Astrocyte (in vitro differentiated cells and primary cell): ENCODE measurements around the gene DPY19L3. TPM values are rescaled to one million over a fixed set of nuclear protein-coding genes. Genes with fewer than 3 reads are reported as not detected.

ENCODE experiments used
- DNase-seq: peaks from one replicate; pipeline ENCODE4 v3.0.0-alpha.2; 2010; ENCODE audit warnings: low read depth
- FAIRE-seq: peaks from 2 replicates; lab custom pipeline; 2011; peaks lifted over from hg19 to GRCh38; lab: Jason Lieb, UNC
- H2AFZ ChIP-seq: 2 replicates; pipeline ENCODE4 v1.6.0; 2012; ENCODE audit warnings: low read depth, low read length, inconsistent platforms
- H3K27ac ChIP-seq: 2 replicates; pipeline ENCODE4 v1.5.1; 2011; ENCODE audit warnings: low read depth, low read length, inconsistent platforms
- H3K27me3 ChIP-seq: 2 replicates; pipeline ENCODE4 v1.6.0; 2011; ENCODE audit warnings: low read length, inconsistent platforms; ENCODE audit not compliant: insufficient read depth
- H3K36me3 ChIP-seq: 2 replicates; pipeline ENCODE4 v1.5.1; 2011; ENCODE audit warnings: low read length, inconsistent platforms; ENCODE audit not compliant: insufficient read depth
- H3K4me1 ChIP-seq: 2 replicates; pipeline ENCODE4 v1.5.1; 2011; ENCODE audit warnings: low read length, inconsistent platforms; ENCODE audit not compliant: insufficient read depth
- H3K4me2 ChIP-seq: 2 replicates; pipeline ENCODE4 v1.6.0; 2012; ENCODE audit warnings: low read length, inconsistent platforms
- H3K4me3 ChIP-seq: 2 replicates; pipeline ENCODE4 v1.5.1; 2011; ENCODE audit warnings: low read depth, mild to moderate bottlenecking, low read length, inconsistent platforms; ENCODE audit not compliant: insufficient read depth
- H3K79me2 ChIP-seq: 2 replicates; pipeline ENCODE4 v1.6.0; 2012; ENCODE audit warnings: mild to moderate bottlenecking, low read length, inconsistent platforms; ENCODE audit not compliant: insufficient read depth
- H3K9ac ChIP-seq: 2 replicates; pipeline ENCODE4 v1.6.0; 2012; ENCODE audit warnings: mild to moderate bottlenecking, low read length, inconsistent platforms
- H3K9me3 ChIP-seq: 2 replicates; pipeline ENCODE4 v1.5.1; 2012; ENCODE audit warnings: low read depth, mild to moderate bottlenecking, low read length, inconsistent platforms; ENCODE audit not compliant: insufficient read depth
- H4K20me1 ChIP-seq: 2 replicates; pipeline ENCODE4 v1.6.0; 2012; ENCODE audit warnings: low read length, inconsistent platforms; ENCODE audit not compliant: insufficient read depth
- H3K27ac Mint-ChIP-seq: one replicate; pipeline ENCODE4 v1.8.0; 2021; ENCODE audit warnings: mild to moderate bottlenecking, mixed read lengths; ENCODE audit not compliant: unreplicated experiment
- H3K27me3 Mint-ChIP-seq: one replicate; pipeline ENCODE4 v1.8.0; 2021; ENCODE audit warnings: low read depth, mixed read lengths; ENCODE audit not compliant: unreplicated experiment
- H3K36me3 Mint-ChIP-seq: one replicate; pipeline ENCODE4 v1.8.0; 2021; ENCODE audit warnings: low read depth, mixed read lengths; ENCODE audit not compliant: unreplicated experiment
- H3K4me1 Mint-ChIP-seq: one replicate; pipeline ENCODE4 v1.8.0; 2021; ENCODE audit warnings: low read depth, mixed read lengths; ENCODE audit not compliant: unreplicated experiment
- H3K4me3 Mint-ChIP-seq: one replicate; pipeline ENCODE4 v1.8.0; 2021; ENCODE audit warnings: mild to moderate bottlenecking, moderate library complexity, mixed read lengths; ENCODE audit not compliant: unreplicated experiment
- H3K9me3 Mint-ChIP-seq: one replicate; pipeline ENCODE4 v1.8.0; 2021; ENCODE audit warnings: mild to moderate bottlenecking, mixed read lengths; ENCODE audit not compliant: unreplicated experiment
- EZH2 ChIP-seq: IDR thresholded peaks from 2 replicates; pipeline ENCODE4 v1.6.1; 2012; ENCODE audit warnings: mild to moderate bottlenecking, low read length, inconsistent platforms; ENCODE audit not compliant: insufficient read depth
- total RNA-seq: library from RNA; stranded (reverse); gene quantifications from 2 replicates; pipeline ENCODE4 v1.2.1, GENCODE V29; 2021
- TF ChIP-seq, protein P1 (sequence below): IDR thresholded peaks from 2 replicates; pipeline ENCODE4 v1.5.1; 2011; ENCODE audit warnings: low read depth, mild to moderate bottlenecking, inconsistent platforms, low read length, moderate library complexity; ENCODE audit not compliant: insufficient read depth

Gene DPY19L3
- total RNA-seq, 1 donor from 2014 or later, result 50.9 TPM

DNA sequence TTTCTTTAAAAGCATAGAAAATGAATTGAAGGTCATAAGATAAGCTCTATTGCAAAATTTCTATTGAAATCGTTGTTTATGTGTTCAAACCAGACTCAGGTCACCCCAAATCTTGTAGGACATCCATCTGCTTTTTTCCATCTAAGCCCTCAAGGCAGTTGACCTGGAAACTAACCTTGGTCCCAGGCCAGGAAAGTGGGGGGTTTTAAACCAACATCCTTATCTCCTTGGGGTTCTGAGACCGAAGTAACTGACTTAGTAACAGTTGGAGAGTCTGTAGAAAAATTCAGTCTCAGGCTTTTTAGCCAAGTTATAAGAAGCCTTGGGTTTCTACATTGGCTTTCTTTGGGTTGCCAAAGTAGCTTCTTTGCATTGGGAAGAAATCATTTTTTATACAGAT, 36.8 kb upstream of the DPY19L3 start:
- no peak overlapping the region for H3K4me3 Mint-ChIP-seq

DNA sequence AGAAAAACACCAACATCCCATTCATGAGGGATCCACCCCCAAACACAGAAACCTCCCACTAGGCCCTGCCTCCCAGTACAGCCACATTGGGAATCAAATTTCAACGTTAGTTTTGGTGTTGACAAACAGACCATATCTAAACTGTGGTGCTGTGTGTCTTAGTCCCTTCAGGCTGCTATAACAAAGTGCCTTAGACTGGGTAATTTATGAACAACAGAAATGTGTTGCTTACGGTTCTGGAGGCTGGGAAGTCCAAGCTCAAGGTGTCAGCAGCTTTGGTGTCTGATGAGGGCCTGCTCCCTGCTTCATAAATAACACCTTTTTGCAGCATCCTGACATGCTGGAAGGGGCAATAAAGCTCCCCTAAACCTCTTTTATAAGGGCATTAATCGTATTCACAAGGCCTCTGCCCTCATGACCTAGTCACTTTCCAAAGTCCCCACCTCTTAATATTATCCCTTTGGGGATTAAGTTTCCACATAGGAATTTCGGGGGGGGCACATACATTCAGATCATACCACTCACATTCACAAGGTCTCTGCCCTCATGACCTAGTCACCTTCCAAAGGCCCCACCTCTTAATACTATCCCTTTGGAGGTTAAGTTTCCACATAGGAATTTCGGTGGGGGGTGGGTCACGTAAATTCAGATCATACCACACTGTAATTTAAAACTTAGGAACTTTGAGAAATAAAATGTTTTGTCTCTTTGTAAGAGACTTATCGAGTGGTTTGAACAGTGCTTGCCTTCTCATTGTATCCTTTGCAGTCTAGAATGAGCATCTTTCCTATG, 32.6 kb upstream of the DPY19L3 start:
- H3K9me3 ChIP-seq, result no peaks in the 10 kb centered on the region
- no peak for TF ChIP-seq EZH2
- TF ChIP-seq, protein P1, sequence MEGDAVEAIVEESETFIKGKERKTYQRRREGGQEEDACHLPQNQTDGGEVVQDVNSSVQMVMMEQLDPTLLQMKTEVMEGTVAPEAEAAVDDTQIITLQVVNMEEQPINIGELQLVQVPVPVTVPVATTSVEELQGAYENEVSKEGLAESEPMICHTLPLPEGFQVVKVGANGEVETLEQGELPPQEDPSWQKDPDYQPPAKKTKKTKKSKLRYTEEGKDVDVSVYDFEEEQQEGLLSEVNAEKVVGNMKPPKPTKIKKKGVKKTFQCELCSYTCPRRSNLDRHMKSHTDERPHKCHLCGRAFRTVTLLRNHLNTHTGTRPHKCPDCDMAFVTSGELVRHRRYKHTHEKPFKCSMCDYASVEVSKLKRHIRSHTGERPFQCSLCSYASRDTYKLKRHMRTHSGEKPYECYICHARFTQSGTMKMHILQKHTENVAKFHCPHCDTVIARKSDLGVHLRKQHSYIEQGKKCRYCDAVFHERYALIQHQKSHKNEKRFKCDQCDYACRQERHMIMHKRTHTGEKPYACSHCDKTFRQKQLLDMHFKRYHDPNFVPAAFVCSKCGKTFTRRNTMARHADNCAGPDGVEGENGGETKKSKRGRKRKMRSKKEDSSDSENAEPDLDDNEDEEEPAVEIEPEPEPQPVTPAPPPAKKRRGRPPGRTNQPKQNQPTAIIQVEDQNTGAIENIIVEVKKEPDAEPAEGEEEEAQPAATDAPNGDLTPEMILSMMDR, result no peak
- H3K4me3 ChIP-seq, result peak overlapping the region; percentile 48
- Mint-ChIP-seq H3K27ac (peak overlapping the region; percentile 83), H3K4me3 (no peak overlapping the region), H3K9me3 (no peaks in the 10 kb centered on the region), H3K36me3 (peaks cover 2% of the 10 kb centered on the region), H3K27me3 (no peaks in the 10 kb centered on the region), H3K4me1 (peaks cover 16% of the 10 kb centered on the region)
- DNase-seq, result no peak
- peaks cover 20% of the 10 kb centered on the region for H3K4me1 ChIP-seq
- peaks cover 28% of the 10 kb centered on the region for H3K79me2 ChIP-seq
- peak overlapping the region; percentile 21 for H3K9ac ChIP-seq
- H3K4me2 ChIP-seq, result peak overlapping the region; percentile 77
- H3K27me3 ChIP-seq, result no peaks in the 10 kb centered on the region
- no peaks in the 10 kb centered on the region for H3K36me3 ChIP-seq
- no peak overlapping the region for H2AFZ ChIP-seq
- FAIRE-seq, result no peak
- peaks cover 50% of the 10 kb centered on the region for H4K20me1 ChIP-seq
- H3K27ac ChIP-seq, result peak overlapping the region; percentile 77

More for the DNA sequence above, 36.8 kb upstream of the DPY19L3 start:
- Mint-ChIP-seq H3K4me1 (peaks cover 21% of the 10 kb centered on the region), H3K27me3 (no peaks in the 10 kb centered on the region), H3K36me3 (peaks cover 12% of the 10 kb centered on the region), H3K27ac (no peak overlapping the region), H3K9me3 (no peaks in the 10 kb centered on the region)
- Histone ChIP-seq H3K4me2 (no peak overlapping the region), H3K27ac (no peak overlapping the region), H2AFZ (no peak overlapping the region), H3K9me3 (no peaks in the 10 kb centered on the region), H3K9ac (no peak overlapping the region), H3K36me3 (peaks cover 4% of the 10 kb centered on the region), H3K4me1 (peaks cover 12% of the 10 kb centered on the region), H4K20me1 (peaks cover 58% of the 10 kb centered on the region), H3K79me2 (peaks cover 56% of the 10 kb centered on the region), H3K27me3 (no peaks in the 10 kb centered on the region), H3K4me3 (no peak overlapping the region)
- DNase-seq (no peak), FAIRE-seq (no peak)
- no peak for TF ChIP-seq EZH2
- TF ChIP-seq, protein P1, result no peak
